NCI-H446 treated with DMSO at 0.1 percent for 48 hours (cell line): ENCODE results near the gene ZBTB22.
"Not testable (repeated sequence)": the region's sequence is repeated elsewhere in the genome, so short reads cannot be mapped to it uniquely, and the experiment has no call there.

Experiments
- DNase-seq: peaks from one replicate; lab custom pipeline; 2025; lab: John Stamatoyannopoulos, UW

The ZBTB22 gene

GRCh38 chr6:33278392-33278741, 39.2 kb downstream of the ZBTB22 start:
- DNase-seq, result no peak

DNA sequence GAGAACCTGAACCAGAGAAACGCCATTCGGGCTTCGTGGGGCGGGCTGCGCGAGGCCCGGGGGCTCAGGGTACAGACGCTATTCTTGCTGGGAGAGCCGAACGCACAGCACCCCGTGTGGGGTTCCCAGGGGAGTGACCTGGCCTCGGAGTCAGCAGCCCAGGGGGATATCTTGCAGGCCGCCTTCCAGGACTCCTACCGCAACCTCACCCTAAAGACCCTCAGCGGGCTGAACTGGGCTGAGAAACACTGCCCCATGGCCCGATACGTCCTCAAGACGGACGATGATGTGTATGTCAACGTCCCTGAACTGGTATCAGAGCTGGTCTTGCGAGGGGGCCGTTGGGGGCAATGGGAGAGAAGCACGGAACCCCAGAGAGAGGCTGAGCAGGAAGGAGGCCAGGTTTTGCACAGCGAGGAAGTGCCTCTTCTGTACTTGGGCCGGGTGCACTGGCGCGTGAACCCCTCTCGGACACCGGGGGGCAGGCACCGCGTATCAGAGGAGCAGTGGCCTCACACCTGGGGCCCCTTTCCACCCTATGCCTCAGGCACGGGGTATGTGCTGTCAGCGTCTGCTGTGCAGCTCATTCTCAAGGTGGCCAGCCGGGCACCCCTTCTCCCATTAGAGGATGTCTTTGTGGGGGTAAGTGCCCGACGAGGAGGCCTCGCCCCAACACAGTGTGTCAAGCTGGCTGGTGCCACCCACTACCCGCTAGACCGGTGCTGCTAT, 39.7 kb downstream of the ZBTB22 start:
- no peak for DNase-seq

DNA sequence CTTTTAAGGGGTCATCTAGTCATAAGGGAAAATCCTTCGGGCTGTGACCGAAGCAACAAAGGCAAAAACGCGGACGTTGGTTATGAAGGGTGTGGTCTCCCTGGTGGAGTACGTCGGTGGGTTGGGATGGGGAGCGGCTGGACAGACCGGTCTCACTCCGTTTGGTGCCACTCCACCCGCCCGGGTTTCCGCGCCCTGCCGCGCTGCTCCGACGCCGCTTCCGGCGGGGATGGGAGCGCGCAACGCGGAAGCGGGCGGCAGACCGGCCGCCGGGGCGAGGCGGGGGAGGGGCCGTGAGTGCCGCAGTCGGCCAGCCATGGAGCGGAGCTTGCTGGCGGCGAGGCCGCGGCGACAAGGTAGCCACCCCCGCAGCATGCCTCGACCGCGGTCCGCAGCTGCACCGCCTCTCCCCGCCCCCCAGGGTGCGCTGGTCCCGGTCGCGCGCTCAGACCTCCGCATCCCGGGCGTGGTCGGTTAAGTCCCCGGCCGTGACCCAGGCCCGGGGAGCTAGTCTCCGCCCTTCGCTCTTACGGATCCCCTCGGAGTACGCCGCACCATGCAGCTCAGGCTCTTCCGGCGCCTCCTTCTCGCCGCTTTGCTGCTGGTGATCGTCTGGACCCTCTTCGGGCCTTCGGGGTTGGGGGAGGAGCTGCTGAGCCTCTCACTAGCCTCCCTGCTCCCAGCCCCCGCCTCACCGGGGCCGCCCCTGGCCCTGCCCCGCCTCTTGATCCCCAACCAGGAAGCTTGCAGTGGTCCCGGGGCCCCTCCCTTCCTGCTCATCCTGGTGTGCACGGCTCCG, 40.5 kb downstream of the ZBTB22 start, which contains the start of gene B3GALT4:
Gene B3GALT4 (plus strand): TSS at position 260 of the 799 bp plus-strand sequence. CDS start 297 bp downstream, at position 557.
- no peak for DNase-seq

GRCh38 chr6:33276581-33276863, 41.0 kb downstream of the ZBTB22 start:
- no peak for DNase-seq

DNA sequence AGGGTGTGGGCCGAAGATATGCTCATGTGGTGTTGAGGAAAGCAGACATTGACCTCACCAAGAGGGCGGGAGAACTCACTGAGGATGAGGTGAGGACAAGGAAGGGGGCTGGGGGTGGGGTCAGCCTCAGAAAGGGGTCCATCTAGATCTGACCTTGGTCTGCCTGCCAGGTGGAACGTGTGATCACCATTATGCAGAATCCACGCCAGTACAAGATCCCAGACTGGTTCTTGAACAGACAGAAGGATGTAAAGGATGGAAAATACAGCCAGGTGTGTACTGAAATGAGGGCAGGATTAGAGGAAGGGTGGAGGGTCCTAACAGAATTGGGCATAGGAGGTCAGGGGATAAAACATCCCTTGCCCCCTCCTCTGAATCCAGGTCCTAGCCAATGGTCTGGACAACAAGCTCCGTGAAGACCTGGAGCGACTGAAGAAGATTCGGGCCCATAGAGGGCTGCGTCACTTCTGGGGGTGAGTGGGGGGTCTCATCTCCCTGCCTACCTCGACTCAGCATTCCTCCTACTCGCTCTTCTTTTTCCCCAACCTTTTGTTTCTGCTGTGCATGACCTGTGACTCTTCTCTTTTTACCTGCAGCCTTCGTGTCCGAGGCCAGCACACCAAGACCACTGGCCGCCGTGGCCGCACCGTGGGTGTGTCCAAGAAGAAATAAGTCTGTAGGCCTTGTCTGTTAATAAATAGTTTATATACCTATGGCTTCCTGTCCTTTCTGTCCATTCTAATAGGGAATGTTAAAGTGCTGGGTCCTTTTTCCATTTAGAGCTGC, 41.6 kb downstream of the ZBTB22 start:
- DNase-seq, result not testable (repeated sequence)

DNA sequence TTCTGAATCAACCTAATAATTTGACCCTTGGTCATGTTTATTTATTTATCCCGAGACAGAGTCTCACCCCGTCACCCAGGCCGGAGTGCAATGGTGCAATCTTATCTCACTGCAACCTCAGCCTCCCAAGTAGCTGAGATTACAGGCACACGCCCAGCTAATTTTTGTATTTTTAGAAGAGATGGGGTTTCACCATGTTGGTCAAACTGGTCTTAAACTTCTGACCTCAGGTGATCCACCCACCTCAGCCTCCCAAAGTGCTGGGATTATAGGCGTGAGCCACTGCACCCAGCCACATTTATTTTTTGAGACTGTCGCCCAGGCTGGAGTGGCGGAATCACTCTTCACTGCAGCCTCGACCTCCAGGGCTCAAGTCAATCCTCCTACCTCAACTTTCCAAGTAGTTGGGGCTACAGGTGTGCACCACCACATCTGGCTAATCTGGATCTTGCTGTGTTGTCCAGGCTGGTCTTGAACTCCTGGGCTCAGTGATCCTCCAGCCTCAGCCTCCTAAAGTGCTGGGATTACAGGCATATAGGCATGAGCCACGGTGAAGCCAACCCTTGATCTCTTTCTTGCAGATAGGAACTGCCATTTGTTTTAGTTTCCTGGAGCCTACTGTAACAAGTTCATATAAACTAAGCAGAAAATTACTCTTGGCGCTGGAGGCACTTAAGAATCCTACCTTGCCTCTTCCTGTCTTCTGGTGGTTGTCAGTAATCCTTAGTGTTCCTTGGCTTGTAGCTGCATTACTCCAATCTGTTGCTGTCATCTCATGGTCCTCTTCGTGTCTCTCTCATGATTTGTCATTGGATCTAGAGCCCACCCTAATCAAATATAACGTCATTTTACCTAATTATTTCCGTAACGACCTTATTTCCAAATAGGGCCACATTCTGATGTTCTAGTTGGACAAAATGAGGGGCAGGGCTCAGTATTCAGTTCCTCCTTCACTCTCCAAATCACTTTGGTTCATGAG, 43.3 kb downstream of the ZBTB22 start:
- no peak for DNase-seq

- DNase-seq, result no peak
Measured at GRCh38 chr6:33273129-33273923, 44.2 kb downstream of the ZBTB22 start.

DNA sequence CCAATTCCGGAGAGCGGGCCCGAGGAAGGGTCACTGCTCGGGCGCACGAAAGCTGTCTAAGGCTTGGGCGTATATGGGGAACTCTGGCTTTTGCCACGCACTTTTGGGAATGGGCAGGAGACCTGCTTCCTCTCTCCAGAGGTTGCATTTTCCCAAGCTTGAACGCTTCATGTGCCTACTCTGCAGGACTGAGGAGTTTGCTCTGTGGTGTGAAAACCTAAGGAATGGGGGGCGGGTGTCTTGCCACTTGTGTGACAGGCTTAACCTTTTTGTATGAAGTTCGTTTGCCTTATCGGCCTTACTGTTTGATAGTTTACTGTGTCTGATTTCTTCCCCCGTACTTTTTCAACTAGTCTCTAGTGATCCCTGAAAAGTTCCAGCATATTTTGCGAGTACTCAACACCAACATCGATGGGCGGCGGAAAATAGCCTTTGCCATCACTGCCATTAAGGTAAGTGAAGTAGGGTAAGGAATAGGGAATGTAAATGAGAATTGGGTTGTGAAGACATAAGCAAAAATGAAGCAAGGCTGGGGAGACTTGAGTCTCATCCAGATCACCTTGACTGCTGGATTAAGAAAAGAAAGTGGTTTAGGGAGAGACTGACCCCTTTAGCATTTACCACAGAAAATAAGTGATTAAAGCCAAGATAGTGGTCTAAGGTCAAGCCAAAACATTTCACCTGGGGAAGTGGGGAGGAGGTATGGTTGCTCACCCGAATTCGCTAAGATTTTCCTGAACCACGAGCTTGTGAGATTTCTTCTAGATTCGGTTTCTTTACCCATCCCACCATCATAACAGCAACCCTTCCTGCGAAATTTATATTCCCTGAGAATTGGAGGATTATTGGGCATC, 45.0 kb downstream of the ZBTB22 start:
- no peak for DNase-seq

DNA sequence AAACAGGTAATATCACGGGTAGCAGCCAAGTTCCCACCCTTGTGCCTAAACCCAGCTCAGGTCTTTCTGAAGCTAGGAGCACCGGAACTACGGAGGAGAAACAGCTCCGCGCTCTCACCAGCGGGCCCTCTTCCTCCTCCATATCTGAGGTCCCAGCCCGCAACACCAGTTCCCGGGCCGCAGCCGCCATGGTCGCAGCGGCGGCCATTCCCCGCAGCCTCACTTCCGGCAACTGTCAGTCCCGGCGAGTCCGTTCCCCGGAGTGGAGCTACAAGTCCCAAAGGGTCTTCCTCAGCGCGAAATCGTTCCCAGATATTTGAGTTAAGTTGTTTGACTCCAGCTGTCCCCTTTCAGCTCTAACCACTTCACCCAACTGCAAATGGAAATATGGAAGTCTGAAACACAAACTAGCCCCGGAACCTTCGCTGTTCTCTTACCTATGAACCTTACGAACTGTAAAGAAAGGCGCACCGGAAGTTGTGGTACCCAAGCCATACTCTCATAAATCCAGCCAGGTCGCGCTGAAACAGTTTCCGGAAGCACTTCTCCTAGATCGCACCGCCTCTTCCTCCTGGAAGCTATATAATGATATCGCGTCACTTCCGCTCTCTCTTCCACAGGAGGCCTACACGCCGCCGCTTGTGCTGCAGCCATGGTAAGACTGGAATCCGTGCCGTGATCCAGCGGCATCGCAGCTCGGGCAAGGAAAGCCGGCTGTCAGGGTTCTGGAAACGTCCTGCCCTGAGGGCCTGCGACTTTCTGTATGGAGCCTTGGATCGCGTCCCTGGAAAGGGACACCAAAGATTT, 45.9 kb downstream of the ZBTB22 start, which contains the start of the genes RPS18 and VPS52:
Gene RPS18 (plus strand): TSS at position 608 of the 807 bp plus-strand sequence. CDS start 45 bp downstream, at position 653.
Gene VPS52 (minus strand): TSS at position 409 of the 807 bp plus-strand sequence. CDS start 201 bp downstream, at position 208.
- peak; percentile 97 for DNase-seq

DNA sequence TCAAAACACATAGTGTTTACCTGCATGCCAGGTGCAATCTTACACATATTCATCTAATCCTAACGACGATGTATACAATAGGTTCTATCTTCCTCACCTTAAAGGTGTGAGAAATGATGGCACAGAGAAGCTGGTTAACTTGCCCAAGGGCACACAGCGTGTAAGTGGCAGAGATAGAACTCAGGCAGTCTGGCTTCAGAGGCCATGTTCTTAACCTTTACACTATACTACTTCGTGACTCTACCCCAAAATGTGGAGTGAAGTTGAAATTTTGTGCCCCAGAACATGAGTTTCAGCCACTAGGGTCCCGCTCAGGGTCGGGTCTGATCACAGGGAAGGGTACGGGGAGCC, 46.5 kb downstream of the ZBTB22 start:
- no peak for DNase-seq
